HG02885 (cell line): ENCODE results near the gene HRH3.

Experiments
- ATAC-seq: cut with Tn5 transposase; IDR thresholded peaks from one replicate; pipeline ENCODE4 v1.9.1; 2021; ENCODE audit warnings: mild to moderate bottlenecking; ENCODE audit not compliant: unreplicated experiment, poor library complexity

HRH3 gene

GRCh38 chr20:62231292-62231691 lies 11.2 kb upstream of the HRH3 start:
- ATAC-seq = no peak

- no peak for ATAC-seq
Measured at GRCh38 chr20:62230696-62231095, 10.6 kb upstream of the HRH3 start.

- no peak for ATAC-seq
Measured at GRCh38 chr20:62230276-62230675, 10.2 kb upstream of the HRH3 start.

GRCh38 chr20:62229667-62230066 lies 9.6 kb upstream of the HRH3 start:
- no peak for ATAC-seq

GRCh38 chr20:62228982-62229545 lies 9.0 kb upstream of the HRH3 start:
- no peak for ATAC-seq

GRCh38 chr20:62227977-62228958 lies 8.2 kb upstream of the HRH3 start:
- ATAC-seq = no peak

- no peak for ATAC-seq
Measured at GRCh38 chr20:62227591-62227976, 7.5 kb upstream of the HRH3 start.

- no peak for ATAC-seq
Measured at GRCh38 chr20:62226707-62227590, 6.9 kb upstream of the HRH3 start.

GRCh38 chr20:62225820-62226635 lies 6.0 kb upstream of the HRH3 start:
- no peak for ATAC-seq

- no peak for ATAC-seq
Measured at GRCh38 chr20:62225026-62225425, 4.9 kb upstream of the HRH3 start.

GRCh38 chr20:62224113-62224855 lies 4.2 kb upstream of the HRH3 start:
- ATAC-seq = no peak

- no peak for ATAC-seq
Measured at GRCh38 chr20:62223571-62223970, 3.5 kb upstream of the HRH3 start.

GRCh38 chr20:62222972-62223371 lies 2.9 kb upstream of the HRH3 start:
- ATAC-seq = no peak

GRCh38 chr20:62222266-62222850 lies 2.3 kb upstream of the HRH3 start:
- ATAC-seq = no peak

- no peak for ATAC-seq
Measured at GRCh38 chr20:62220666-62221568, 839 bp upstream of the HRH3 start.

- ATAC-seq = no peak
Measured at GRCh38 chr20:62219101-62219991, 732 bp downstream of the HRH3 start.
